A673 (cell line): Measurements from ENCODE around the gene MLLT11.

Experiments used
- EZH2 ChIP-seq: fragments of 200-600 bp; sonication (generic); IDR thresholded peaks from 2 replicates; pipeline ENCODE4 v1.6.1; 2017; ENCODE audit warnings: borderline replicate concordance, low read depth, mild to moderate bottlenecking, mixed read lengths, antibody characterized with exemption, low read length; ENCODE audit not compliant: poor library complexity, severe bottlenecking
- TF ChIP-seq, protein P1 (sequence below): fragments of 300-800, 200-600 bp; sonication (generic); conservative IDR thresholded peaks from 2 replicates; pipeline ENCODE4 v1.5.1; 2017; ENCODE audit warnings: low read depth, mild to moderate bottlenecking, antibody characterized with exemption, low read length, moderate library complexity, mixed read lengths

DNA sequence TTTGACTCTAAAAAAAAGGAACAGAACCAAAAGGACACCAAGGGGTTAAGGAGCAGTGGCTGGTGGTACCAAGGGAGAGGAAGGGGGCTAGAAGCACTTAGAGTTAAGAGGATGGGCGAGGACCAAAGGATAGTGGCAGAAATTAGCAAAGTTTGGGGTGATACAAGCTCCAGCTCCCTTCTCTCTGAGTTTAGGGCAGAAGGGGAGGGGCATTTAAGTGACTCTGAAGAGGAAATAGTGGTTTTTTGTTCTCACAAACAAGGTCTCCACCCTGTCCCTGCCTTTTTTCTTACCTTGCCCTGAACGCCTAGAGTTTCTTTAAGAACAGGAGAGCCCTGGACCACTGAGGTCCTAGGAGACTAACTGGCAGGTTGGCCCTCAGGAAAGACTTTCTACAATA, 4.0 kb upstream of the MLLT11 start:
- TF ChIP-seq, protein P1, sequence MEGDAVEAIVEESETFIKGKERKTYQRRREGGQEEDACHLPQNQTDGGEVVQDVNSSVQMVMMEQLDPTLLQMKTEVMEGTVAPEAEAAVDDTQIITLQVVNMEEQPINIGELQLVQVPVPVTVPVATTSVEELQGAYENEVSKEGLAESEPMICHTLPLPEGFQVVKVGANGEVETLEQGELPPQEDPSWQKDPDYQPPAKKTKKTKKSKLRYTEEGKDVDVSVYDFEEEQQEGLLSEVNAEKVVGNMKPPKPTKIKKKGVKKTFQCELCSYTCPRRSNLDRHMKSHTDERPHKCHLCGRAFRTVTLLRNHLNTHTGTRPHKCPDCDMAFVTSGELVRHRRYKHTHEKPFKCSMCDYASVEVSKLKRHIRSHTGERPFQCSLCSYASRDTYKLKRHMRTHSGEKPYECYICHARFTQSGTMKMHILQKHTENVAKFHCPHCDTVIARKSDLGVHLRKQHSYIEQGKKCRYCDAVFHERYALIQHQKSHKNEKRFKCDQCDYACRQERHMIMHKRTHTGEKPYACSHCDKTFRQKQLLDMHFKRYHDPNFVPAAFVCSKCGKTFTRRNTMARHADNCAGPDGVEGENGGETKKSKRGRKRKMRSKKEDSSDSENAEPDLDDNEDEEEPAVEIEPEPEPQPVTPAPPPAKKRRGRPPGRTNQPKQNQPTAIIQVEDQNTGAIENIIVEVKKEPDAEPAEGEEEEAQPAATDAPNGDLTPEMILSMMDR, result no peak
- TF ChIP-seq EZH2, result no peak
